ENCODE measurements around the gene SERTAD2.

The SERTAD2 gene

GRCh38 chr2:64581777-64582539 is 71.8 kb downstream of the SERTAD2 start:
- DNase-seq (ENCODE audit: low read depth) = no peak
